HG03280 (cell line): Measurements from ENCODE around the gene SIVA1.

Experiments
- ATAC-seq: cut with Tn5 transposase; IDR thresholded peaks from one replicate; pipeline ENCODE4 v1.9.1; 2021; ENCODE audit warnings: mild to moderate bottlenecking, moderate library complexity; ENCODE audit not compliant: unreplicated experiment

Gene SIVA1

DNA sequence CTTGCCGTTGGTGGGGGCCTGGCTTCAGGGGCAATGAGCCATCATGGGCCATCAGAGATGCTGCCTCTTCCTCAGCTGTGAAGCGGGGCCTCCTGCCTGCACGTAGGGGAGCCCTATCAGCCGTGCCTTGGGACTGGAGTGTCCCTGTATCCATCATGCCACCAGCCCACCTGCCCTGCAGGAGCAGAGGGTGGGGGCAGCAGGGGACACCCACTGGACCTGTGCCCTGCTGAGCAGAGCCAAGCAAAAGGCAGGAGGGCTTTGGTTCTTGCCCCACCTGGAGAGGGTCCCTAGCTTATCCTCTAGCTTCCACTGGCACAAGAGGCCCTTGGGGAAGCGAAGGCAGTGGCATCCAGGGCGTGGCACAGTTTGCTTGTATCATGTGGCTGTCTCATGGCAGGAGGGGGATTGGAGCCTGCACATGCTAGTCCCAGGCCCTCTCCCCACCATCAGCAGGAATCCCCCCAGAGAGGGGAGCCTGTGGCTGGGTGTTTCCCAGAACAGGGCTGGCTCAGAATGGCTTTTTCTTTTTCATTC lies 18.8 kb upstream of the SIVA1 start:
- no peak for ATAC-seq

DNA sequence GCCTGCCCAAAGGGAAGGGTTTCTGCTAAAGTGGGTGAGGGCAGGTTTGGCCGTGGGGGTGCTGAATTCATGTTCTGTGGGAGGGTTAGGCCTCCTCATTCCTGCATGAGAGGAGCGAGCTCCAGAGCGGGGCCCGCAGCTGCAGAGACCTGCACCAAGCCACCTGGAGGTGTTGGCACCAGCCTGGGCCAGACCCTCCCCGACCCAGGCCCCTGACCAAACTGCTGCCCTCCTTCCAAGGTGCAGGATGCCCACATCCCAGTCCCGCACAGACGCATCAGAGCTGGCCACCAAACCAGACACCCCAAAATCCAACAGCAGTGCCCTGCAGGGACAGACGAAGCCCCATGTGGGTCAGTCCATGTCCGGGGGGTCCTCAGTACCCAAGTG lies 18.4 kb upstream of the SIVA1 start:
- no peak for ATAC-seq

DNA sequence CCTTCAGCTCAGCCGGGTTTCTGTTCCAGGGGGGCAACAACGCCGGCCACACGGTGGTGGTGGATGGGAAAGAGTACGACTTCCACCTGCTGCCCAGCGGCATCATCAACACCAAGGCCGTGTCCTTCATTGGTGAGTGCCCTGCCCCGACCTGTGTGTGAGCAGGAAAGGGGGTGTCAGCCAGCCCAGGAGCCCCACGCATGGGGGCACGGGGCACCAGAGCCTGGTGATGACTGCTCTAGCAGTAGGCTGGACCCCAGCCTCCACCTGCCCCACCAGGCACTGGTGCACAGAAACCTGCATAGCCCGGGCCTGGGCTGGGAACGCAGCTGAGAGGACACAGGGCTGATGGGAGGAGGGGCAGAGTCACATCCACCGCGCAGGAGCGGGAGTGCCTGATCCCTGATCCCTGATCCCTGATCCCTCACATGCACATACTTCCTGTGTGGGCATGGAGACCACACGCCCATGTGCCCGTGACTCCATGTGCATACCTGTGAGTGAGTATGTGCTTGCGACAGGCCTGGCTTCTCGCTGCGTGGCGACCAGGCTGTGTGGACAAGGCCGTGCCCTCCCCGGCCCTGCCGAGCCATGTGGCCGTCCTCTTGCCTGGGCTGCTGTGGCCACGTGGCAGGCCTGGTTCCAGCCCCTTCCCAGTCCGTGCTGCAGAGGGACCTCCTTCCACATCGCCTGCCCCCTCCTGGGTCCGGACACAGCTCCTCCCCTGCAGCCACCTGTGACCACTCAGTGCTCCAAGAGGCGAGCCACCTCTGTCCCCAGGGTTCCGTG lies 17.8 kb upstream of the SIVA1 start:
- no peak for ATAC-seq

GRCh38 chr14:104735830-104736642 lies 16.9 kb upstream of the SIVA1 start:
- ATAC-seq: no peak

GRCh38 chr14:104738375-104739019 lies 14.4 kb upstream of the SIVA1 start:
- no peak for ATAC-seq

- no peak for ATAC-seq
Observed at GRCh38 chr14:104739026-104739425, 13.9 kb upstream of the SIVA1 start.

GRCh38 chr14:104739546-104740516 lies 13.1 kb upstream of the SIVA1 start:
- no peak for ATAC-seq

DNA sequence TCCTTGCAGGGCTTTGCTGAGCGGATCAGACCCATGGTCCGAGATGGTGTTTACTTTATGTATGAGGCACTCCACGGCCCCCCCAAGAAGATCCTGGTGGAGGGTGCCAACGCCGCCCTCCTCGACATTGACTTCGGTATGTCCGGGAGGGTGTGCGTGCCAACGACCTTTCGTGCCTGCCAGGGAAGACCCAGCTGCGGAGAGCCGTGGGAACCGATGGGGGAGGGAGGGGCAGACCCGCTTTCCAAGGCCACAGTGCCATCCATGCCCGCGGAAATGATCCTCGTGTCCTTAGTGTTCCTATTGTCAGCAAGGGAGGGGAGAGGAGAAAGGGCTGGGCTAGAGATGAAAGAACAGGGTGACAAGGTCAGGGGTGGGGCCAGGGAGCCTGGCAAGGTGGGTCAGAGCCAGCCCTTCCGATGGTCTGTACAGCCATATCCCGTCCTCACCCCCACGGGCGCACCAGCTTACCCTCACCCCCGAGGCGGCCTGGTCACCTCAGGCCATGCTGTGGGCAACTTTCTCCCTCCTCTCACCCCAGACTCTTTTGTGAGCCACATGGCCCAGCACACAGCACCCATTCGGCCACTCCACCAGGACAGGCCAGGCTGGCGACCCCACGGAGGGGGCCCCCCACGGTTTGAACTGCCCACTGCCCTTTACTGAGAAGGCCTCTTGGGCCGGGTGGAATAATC lies 11.7 kb upstream of the SIVA1 start:
- no peak for ATAC-seq

GRCh38 chr14:104741803-104742251 lies 11.1 kb upstream of the SIVA1 start:
- ATAC-seq: no peak

- ATAC-seq: no peak
Observed at GRCh38 chr14:104742586-104743455, 10.1 kb upstream of the SIVA1 start.

DNA sequence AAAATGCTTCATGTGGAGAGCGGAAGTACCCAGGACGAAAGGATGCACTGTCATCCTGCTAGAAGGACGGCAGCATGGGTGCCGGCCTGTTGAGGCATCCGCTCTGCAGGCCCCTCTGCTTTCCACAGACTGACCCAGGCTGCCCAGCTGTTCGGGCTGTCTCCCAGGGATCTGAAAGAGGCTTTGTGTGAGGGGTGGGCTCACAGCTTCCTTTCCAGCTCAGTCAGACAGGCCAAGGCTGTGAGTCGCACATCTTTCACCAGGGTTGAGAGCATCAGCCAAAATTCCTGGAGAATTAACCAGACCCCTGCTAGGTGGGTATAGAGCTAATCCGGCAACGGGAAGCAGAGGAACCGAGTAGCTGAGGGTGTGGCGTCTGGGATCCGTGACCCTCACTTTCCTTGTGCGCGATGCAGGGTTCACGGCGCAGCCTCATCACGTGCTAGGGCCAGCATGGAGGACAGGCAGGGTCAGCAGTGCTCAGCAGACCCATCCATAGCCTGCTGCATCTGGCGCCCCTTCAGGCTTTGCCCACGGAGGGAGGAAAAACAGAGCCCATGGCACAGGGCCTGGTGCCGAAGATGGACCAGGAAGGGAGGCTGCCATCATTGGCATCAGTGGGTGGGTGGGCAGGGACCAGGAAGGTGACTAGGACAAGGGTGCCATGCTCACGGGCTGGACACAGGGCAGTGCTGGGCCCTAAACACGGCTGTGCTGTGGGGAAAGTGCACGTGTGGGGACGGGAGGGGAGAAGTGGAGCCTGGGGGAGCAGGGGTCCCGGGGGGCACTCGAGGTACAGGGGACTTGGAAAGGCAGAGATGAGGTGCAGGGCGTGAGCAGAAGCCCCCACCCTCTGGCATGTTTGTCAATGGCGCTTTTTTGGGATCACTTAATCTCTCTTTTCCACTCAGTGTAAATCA lies 9.2 kb upstream of the SIVA1 start:
- ATAC-seq: no peak

GRCh38 chr14:104744484-104744883 lies 8.5 kb upstream of the SIVA1 start:
- ATAC-seq: no peak

GRCh38 chr14:104745431-104745830 lies 7.5 kb upstream of the SIVA1 start:
- ATAC-seq: no peak

GRCh38 chr14:104746071-104746545 lies 6.8 kb upstream of the SIVA1 start:
- ATAC-seq: no peak

DNA sequence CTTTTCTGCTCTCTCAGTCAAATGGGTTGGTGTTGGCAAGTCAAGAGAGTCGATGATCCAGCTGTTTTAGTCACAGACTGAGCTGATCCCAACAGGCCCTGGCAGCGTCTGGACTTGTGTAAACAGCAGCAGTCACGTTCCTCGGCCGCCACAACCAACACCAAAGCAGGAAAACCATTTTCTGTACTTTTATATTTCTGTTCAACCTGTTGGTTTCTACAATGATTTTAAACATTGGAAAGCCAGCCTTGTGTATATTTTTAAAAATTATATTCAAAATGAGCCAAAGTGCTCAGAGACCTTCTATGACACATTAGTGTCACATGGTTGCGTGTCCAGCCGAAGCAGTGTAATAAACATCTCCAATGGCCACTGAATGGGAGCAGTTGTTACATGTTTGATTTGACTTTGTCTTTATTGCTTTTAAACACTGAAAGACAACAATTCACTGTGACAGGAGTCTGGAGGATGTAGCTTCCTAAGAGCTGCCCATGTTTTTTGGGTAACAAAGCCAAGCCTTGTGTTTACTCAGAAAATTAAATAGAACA lies 5.9 kb upstream of the SIVA1 start:
- no peak for ATAC-seq

DNA sequence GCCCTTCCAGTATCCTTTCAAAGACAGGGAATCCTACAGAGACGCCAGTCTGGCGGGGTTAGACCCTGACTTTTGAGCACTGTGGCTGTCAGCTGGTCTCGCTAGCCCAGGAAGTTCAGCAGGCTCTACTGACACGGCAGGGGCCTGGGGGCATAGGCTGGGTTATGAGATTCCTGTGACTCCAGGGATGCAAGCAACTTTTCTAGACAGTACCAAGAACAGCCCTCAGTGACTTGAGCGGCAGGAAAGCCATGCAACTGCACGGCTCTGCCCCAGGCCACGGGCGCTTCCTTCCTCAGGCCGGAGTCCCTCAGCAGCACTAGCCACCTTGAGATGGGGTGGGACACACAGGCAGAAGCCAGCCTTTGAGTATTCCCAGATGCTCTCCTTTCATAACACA lies 5.1 kb upstream of the SIVA1 start:
- ATAC-seq: no peak

DNA sequence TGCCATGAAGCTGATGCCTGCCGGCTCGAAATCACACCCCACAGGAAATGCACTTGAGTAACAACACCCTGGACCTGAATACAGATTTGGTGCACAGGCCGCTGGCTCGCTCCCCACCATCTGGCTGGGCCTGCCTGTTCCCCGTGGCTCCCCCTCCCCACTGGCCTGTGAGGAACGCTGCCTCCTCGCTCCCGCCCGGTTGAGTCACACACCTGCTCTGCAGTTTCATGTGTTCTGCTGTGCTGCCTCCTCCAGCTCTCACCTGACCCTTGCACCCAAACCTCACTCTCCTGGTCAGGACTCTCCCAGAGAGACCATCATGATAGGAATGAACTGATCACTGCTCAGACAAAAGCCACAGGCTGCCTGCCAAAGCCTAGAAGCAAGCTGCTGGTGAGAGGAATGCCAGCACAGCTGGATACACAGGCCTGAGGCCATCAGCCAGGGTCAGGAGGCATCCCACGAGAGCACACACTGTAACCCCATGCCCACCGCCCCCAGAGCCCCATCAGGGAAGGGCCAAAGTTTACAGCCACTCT lies 3.8 kb upstream of the SIVA1 start:
- no peak for ATAC-seq
